Gastroesophageal sphincter (tissue), 3 donors: Measurements from ENCODE around the gene CDC42EP5.

Source experiments
- EP300 ChIP-seq: sonication (generic); formaldehyde crosslinking; IDR thresholded peaks from one replicate; pipeline ENCODE4 v1.6.1; 2017; ENCODE audit warnings: antibody characterized with exemption, mild to moderate bottlenecking
- POLR2A ChIP-seq, 2 donors: fragments of 450-650 bp; IDR thresholded peaks; one replicate each; pipeline ENCODE4 v1.6.1; 2017; ENCODE audit warnings: antibody characterized with exemption in 2 of 2, mild to moderate bottlenecking in 2 of 2, moderate library complexity in 1 of 2
- TF ChIP-seq, protein P1 (sequence below), 4 experiments: fragments of 200-600 bp in 2 of 4; fragments of 450-650 bp in 2 of 4; sonication (generic) in 1 of 4; IDR thresholded peaks; one replicate each; pipeline ENCODE4 v1.5.1; 2017 to 2019; ENCODE audit warnings: antibody characterized with exemption in 4 of 4, mild to moderate bottlenecking in 2 of 4, moderate library complexity in 2 of 4

DNA sequence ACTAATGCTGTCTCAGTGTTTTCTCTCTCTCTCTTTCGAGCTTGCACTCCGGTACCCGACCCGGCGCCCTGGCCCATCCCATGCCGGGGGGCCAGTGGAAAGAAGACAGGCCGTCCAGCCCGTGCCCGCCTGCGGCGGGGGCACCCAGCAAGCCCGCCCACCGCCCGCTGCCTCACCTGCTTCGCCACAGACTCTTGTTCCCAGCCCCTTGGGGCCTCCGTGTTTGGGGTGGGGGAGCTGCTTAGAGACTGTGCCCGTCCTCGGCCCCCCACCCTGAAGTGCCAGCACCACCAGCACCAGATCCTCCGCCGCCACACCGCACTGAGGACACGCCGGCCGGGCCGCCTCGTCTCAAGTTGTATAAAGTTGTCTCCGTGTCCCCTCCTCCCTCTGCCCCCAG, 11.9 kb downstream of the CDC42EP5 start:
- TF ChIP-seq, protein P1, sequence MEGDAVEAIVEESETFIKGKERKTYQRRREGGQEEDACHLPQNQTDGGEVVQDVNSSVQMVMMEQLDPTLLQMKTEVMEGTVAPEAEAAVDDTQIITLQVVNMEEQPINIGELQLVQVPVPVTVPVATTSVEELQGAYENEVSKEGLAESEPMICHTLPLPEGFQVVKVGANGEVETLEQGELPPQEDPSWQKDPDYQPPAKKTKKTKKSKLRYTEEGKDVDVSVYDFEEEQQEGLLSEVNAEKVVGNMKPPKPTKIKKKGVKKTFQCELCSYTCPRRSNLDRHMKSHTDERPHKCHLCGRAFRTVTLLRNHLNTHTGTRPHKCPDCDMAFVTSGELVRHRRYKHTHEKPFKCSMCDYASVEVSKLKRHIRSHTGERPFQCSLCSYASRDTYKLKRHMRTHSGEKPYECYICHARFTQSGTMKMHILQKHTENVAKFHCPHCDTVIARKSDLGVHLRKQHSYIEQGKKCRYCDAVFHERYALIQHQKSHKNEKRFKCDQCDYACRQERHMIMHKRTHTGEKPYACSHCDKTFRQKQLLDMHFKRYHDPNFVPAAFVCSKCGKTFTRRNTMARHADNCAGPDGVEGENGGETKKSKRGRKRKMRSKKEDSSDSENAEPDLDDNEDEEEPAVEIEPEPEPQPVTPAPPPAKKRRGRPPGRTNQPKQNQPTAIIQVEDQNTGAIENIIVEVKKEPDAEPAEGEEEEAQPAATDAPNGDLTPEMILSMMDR (IDR thresholded peaks at IDR 0.05), result no peak
- TF ChIP-seq POLR2A (IDR thresholded peaks at IDR 0.05) (no peak), EP300 (no peak)
